Prostate gland (tissue), 2 donors: Measurements from ENCODE around the gene CD63.

Experiments used
- POLR2A ChIP-seq: fragments of 450-650 bp; IDR thresholded peaks from one replicate; pipeline ENCODE4 v1.6.1; 2016; ENCODE audit warnings: antibody characterized with exemption, mild to moderate bottlenecking
- POLR2AphosphoS5 ChIP-seq: sonication (generic); formaldehyde crosslinking; IDR thresholded peaks from one replicate; pipeline ENCODE4 v1.6.1; 2017; ENCODE audit warnings: antibody characterized with exemption
- TF ChIP-seq, protein P1 (sequence below), 4 experiments: fragments of 200-600 bp in 2 of 4; fragments of 450-650 bp in 2 of 4; sonication (generic) in 2 of 4; IDR thresholded peaks; 1 replicate in 3 of 4; 2 replicates in 1 of 4; pipeline ENCODE4 v1.5.1; 2016 to 2019; ENCODE audit warnings: antibody characterized with exemption in 4 of 4, mild to moderate bottlenecking in 2 of 4, moderate library complexity in 2 of 4

DNA sequence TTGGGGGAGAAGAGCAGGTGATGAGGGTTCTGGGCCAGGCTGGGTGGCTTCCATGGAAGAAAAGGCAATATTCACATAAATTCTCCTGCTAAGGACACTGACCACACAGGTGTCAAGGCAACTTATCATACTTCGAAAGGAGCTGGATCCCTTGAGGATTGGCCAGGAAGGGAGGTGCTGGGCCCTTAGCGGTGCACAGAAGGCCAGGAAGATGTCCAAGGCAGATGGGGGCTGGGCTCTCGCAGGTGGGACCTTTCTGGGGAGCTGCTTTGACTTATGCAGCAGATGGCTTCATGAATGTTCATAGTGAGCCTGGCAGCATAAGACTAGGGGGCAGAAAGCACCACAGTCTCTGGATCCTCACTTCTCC lies 3.9 kb downstream of the CD63 start:
- TF ChIP-seq, protein P1, sequence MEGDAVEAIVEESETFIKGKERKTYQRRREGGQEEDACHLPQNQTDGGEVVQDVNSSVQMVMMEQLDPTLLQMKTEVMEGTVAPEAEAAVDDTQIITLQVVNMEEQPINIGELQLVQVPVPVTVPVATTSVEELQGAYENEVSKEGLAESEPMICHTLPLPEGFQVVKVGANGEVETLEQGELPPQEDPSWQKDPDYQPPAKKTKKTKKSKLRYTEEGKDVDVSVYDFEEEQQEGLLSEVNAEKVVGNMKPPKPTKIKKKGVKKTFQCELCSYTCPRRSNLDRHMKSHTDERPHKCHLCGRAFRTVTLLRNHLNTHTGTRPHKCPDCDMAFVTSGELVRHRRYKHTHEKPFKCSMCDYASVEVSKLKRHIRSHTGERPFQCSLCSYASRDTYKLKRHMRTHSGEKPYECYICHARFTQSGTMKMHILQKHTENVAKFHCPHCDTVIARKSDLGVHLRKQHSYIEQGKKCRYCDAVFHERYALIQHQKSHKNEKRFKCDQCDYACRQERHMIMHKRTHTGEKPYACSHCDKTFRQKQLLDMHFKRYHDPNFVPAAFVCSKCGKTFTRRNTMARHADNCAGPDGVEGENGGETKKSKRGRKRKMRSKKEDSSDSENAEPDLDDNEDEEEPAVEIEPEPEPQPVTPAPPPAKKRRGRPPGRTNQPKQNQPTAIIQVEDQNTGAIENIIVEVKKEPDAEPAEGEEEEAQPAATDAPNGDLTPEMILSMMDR (IDR thresholded peaks at IDR 0.05): no peak
- TF ChIP-seq POLR2A (no peak), POLR2AphosphoS5 (no peak)
